Measurements from ENCODE around the gene MUS81. TPM values are rescaled to one million over a fixed set of nuclear protein-coding genes. Genes with fewer than 3 reads are reported as not detected.
A peak's percentile ranks its signal among the peaks of the same experiment; 100 is the strongest.

Gene MUS81
- total and polyA plus RNA-seq, 9 of the 15 experiments (the other 6 are each of a cell fraction or from before 2014, with no cell fraction given) = 13.4 to 118 (median 53.7) TPM

- no peak for TF ChIP-seq ZNF695 (CRISPR knock-in tag; IDR thresholded peaks at IDR 0.05)
- TF ChIP-seq KAT8 (IDR thresholded peaks at IDR 0.05; ENCODE audit: low read depth) = no peak
- TF ChIP-seq FOXM1 (IDR thresholded peaks at IDR 0.05; ENCODE audit: low read depth) = no peak
- no peak; the same call in none of the 2 replicates for TF ChIP-seq FOXM1 (CRISPR knock-in tag; IDR thresholded peaks at IDR 0.05; ENCODE audit: low read depth)
- TF ChIP-seq NCOA1 (IDR thresholded peaks at IDR 0.05; ENCODE audit: low read depth) = no peak
- no peak for TF ChIP-seq STAT5B (CRISPR knock-in tag; IDR thresholded peaks at IDR 0.05)
- TF ChIP-seq HIVEP1 (CRISPR knock-in tag; IDR thresholded peaks at IDR 0.05) = no peak
- no peak for TF ChIP-seq HMG20A (CRISPR knock-in tag; conservative IDR thresholded peaks at IDR 0.05)
- TF ChIP-seq ZNF518B (CRISPR knock-in tag; IDR thresholded peaks at IDR 0.05) = no peak
- peak; percentile 95 for TF ChIP-seq RAD51 (IDR thresholded peaks at IDR 0.05; ENCODE audit: borderline replicate concordance, low read depth)
- no peak for TF ChIP-seq CCAR2 (IDR thresholded peaks at IDR 0.05; ENCODE audit: low read depth, low read length)
- no peak for TF ChIP-seq ZNF449 (CRISPR knock-in tag; IDR thresholded peaks at IDR 0.05)
- TF ChIP-seq ZNF444 (CRISPR knock-in tag; IDR thresholded peaks at IDR 0.05) = no peak
- no peak for TF ChIP-seq DEAF1 (CRISPR knock-in tag; IDR thresholded peaks at IDR 0.05)
- TF ChIP-seq CREB5 (CRISPR knock-in tag; IDR thresholded peaks at IDR 0.05) = no peak
- TF ChIP-seq ZNF3 (CRISPR knock-in tag; IDR thresholded peaks at IDR 0.05) = no peak
- no peak; the same call in 1 of the 2 replicates for TF ChIP-seq ZNF121 (CRISPR knock-in tag; conservative IDR thresholded peaks at IDR 0.05)
- TF ChIP-seq NCOA4 (IDR thresholded peaks at IDR 0.05; ENCODE audit: partially characterized antibody) = no peak
- TF ChIP-seq CBX5 (IDR thresholded peaks at IDR 0.05; ENCODE audit: borderline replicate concordance, low read depth) = no peak
Measured at GRCh38 chr11:65856689-65857499, 3.3 kb upstream of the MUS81 start (continued).
